HG03159 (cell line): ENCODE measurements around the gene EDEM2.
"Not testable (repeated sequence)": the region's sequence is repeated elsewhere in the genome, so short reads cannot be mapped to it uniquely, and the experiment has no call there.

ENCODE experiments used
- ATAC-seq: cut with Tn5 transposase; IDR thresholded peaks from one replicate; pipeline ENCODE4 v1.9.1; 2021; ENCODE audit warnings: mild to moderate bottlenecking, moderate library complexity; ENCODE audit not compliant: unreplicated experiment

The EDEM2 gene

DNA sequence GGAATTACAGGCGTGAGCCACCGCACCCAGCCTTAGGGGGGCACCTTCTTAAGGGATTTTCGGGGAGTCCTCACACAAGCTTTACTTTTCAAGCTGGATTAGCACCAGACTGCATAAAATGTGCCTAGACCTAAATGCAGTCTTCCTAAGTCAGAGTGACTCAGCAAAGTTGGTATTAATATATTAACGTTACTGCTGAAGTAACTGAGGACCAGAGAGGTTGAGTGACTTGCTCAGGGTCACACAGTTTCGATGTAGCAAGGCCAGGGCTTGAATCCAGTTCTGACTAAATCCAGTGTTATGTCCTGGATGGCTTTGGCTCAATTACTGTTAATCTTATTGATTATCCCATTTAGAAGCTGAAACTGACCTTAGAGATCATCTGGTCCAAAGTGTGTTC, 13.4 kb downstream of the EDEM2 start:
- ATAC-seq = no peak

DNA sequence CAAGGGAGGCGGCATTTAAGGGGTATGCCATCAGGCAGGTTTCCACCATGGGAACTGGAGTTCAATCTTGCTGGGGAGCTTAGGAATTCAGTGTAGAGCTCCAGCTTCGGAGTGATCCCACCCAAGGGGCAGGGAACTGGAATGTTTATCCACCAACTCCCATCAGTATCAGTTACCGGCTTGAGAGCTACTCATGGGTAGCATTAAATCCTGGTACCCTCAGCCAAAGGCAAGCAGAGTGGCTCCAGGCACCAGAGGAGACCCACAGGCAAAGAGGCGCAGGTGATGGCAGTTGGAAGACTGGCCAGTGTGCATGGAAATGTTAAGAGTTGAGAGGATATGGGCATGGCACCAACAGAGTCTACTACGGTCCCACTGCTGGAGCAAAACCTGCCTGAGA, 14.1 kb downstream of the EDEM2 start:
- ATAC-seq = no peak

DNA sequence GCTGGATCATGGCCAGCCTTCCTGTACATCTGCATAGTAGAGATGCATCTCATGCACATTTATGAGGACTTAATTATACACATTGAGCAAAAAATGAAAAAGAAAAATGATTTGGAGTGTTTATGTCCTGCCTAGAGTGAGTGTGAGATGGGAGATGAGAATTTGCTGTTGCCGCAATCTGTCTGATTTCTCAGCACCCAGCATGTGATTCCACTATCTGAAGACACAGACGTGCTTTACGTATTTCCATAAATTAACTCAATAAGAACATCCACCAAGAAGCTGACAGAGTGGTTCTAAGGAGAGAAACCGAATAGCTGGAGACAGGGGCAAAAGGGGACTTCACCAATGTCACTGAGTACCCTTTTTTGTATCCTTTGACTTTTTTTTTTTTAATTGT, 15.2 kb downstream of the EDEM2 start:
- no peak for ATAC-seq

DNA sequence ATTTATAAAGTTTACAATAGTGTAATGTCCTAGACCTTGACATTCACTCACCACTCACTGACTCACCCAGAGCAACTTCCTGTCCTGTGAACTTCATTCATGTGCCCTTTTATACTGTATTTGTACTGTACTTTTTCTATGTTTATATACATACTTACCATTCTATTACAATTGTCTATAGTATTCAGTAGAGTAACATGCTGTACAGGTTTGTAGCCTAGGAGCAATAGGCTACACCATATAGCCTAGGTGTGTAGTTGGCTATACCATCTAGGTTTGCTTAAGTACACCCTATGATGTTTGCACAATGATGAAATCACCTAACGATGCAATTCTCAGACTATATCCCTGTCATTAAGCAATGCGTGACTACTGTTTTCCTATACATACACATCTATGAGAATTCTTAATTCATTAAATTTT, 17.5 kb downstream of the EDEM2 start:
- no peak for ATAC-seq

DNA sequence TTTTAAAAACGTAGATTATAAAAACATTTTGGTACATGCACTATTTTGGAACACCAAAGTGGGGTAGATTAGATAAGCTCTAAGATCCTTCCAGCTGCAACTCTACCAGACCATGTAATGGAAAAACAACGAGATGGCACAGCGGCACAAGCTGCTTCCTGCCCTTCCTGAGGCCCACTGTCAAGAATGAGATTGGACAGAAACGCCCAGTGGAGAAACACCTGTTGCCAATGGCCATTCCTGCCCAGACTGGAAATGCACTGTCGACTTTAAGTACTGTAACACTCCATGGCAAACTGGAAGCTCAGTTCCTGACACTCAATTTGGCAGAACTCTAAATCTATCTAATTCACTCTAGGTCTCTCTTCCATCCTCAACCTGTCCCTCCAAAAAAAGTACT, 21.4 kb downstream of the EDEM2 start:
- ATAC-seq = no peak

DNA sequence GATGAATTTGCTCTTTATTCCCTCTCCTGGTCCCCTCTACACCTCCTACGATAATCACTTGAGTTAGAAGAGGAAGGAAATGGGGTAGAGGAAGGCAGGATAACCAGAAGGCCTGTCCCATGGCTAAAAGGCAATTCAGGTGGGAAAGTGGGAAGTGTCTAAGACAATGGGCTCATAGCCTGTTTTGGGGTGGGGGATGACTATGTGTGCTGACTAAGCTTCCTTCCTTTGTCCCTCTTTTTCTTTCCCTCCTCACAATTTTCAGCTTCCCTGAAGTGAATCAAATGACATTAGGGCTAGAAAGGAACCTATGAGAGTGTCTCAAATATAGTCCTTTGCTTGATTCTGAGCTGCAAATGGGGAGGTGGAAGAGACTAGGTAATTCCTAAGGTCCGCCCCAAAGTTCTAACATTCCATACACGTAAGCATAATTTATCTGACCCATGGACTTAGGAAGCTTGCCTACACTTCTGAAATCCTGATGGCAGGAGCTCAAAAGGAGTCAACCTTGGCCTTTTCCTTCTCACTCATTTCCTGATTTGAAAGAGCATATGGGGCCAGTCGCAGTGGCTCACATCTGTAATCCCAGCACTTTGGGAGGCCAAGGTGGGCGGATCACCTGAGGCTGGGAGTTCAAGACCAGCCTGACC, 24.3 kb downstream of the EDEM2 start:
- no peak for ATAC-seq

DNA sequence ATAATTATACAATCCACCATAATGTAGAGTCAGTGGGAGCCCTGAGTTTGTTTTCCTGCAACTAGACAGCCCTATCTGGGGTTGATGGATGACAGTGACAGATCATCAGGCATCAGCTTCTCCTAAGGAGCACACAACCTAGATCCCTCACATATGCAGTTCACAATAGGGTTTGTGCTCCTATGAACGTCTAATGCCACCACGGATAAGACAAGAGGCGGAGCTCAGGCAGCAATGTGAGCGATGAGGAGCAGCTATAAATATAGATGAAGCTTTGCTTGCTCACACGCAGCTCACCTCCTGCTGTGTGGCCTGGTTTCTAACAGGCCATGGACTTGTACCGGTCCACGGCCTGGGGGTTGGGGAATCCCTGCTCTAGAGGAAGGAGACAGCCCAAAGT, 25.9 kb downstream of the EDEM2 start:
- ATAC-seq = no peak

DNA sequence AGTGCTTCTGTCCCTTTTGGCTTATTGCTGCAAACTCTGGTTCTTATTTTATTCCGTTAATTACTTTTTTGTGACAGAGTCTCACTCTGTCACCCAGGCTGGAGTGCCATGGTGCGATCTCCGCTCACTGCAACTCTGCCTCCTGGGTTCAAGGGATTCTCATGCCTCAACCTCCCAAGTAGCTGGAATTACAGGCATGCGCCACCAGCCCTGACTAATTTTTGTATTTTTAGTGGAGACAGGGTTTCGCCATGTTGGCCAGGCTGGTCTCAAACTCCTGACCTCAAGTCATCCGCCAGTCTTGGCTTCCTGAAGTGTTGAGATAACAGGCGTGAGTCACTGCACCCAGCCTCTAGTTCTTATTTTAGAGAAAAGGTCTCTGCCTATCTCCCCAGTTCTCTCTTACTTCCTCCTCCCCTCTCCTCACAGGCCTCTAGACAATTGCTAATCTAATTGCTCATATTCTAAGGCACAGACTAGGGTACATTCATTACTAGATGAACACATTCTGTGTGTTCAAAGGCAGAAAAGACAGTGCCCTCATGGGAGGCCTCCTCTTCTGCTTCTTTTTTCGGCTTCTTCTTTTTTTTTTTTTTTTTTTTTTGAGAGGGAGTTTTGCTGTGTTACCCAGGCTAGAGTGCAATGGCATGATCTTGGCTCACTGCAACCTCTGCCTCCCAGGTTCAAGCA, 27.0 kb downstream of the EDEM2 start:
- ATAC-seq = no peak

DNA sequence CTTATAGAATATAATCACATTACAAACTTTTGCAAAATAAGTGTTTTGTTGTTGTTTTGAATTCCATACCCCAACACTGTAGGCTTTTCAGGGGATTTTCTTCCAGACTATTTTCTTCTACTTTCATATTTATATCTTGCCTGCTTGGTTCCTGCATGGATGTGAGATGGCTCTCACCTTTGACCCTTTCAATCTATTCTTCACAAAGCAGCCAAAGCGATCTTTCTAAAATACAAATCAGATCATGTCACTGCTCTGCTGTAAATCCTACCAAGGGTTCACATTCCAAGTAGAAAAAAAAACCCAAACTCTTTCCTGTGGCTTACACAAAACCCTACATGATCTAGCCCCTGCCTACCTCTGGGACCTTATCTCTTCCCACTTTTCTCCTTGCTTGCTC, 29.5 kb downstream of the EDEM2 start:
- no peak for ATAC-seq

DNA sequence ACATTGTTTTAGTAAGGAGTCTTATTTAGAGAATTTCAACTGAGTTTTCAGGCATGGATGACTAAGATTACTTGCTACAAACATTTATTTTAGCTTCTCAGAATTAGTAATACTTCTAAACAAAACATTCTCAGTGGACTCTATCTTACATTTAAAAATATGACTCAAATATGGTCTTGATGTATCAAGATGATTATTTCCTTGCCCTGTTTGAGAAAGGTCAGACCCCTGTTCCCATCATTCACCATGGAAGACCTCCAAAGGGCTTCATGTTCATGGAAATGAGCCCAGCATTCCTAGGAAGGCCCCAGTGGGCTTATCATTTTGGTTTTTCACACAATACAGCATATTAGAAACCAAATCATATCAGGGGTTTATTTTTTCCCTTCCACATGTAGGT, 29.9 kb downstream of the EDEM2 start:
- no peak for ATAC-seq

DNA sequence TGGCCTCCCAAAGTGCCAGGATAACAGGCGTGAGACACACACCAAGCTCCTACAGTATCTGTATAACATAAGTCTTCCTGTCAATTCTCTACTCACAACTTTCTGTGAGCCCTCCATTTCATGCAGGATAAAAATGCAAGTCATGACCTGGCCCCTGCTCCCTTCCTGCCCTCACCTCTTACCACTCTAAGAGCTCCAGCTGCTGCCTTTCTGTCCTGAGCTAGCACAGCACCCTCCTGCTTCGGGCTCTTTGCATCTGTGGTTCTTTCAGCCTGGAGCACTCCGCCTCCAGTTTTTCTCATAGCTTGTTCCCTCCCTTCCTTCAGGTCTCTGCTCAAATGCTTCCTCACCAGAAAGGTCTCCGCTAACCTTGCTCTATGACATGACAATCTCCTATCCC, 30.9 kb downstream of the EDEM2 start:
- ATAC-seq = no peak

DNA sequence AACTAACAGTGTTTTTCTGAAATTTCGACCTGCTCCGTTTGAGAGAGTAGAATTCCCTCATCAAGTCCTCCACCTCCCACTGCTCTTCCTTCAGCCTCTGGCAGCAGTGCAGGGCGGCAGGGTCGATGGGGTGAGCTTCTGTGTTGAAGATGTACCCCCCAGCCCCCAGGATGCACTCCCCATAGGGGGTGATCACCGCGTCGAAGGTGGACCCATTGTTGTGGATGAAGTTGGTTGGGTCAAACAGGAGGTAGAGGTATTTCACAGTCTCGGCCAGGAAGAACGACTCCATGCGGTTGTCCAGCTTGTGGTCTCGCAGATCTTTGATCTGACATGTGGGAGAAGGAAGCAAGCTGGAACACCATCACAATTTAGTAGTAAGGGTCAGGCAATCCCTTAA, 31.5 kb downstream of the EDEM2 start:
- ATAC-seq = no peak

DNA sequence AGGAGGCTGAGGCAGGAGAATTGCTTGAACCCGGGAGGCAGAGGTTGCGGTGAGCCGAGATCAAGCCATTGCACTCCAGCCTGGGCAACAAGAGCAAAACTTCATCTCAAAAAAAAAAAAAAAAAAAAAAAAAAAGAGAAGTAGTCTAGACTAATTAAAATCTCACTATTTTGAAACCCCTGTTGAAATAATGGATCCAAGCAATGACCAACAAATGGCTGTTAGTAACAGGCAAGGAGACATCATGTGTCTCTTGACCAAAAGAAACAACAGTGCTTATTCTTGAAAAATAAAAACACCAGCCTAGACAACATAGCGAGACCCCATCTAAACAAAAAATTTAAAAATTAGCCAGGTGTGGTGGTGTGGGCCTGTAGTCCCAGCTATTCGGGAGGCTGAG, 34.9 kb downstream of the EDEM2 start:
- ATAC-seq = not testable (repeated sequence)

DNA sequence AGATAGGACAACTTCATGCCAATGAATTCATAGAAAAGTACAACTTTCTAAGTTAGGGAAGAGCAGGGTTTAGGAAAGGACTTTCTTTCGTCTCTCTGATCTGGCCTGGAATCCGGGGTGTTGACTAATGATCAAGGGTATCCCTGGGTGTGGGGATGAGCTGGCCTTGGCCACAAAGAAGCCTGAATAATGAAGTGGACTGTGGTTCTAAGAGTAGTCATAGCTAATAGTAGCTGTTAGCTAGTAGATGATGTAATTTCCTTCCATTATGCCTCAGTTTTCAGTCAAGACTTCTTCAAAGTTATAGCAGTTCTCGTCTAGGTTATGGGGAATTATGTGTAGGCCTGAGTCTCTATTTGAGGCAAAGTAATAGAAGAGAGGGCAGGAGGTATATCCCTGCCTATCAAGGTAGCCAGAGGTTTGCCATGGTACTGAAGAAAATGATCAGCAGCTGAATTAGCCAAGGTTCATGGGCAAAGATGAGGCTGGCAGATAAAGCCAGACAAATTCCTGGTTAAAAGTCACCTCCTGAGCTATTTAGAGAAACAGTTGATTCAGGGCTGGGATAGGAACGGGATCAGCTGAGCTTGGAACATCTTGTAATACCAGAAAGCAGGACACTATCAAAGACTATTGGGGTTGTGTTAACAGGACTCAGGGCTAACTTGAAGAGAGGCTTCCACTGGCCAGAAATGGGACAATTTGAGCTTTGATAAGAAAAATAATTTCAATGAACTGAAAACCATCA, 35.8 kb downstream of the EDEM2 start:
- ATAC-seq = no peak

DNA sequence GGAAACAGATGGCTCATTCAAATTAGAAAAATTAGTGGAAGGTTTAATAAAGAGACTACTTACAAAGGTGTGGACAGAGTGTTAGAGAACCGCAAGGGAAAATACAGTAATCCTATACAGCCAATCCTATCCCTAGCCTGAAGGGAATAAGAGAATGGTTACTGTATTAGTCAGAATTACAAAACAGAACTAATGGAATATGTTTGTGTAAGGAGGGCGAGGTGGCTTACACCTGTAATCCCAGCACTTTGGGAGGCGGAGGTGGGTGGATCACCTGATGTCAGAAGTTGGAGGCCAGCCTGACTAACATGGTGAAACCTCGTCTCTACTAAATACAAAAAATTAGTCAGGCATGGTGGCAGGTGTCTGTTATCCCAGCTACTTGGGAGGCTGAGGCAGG, 38.2 kb downstream of the EDEM2 start:
- ATAC-seq = no peak

DNA sequence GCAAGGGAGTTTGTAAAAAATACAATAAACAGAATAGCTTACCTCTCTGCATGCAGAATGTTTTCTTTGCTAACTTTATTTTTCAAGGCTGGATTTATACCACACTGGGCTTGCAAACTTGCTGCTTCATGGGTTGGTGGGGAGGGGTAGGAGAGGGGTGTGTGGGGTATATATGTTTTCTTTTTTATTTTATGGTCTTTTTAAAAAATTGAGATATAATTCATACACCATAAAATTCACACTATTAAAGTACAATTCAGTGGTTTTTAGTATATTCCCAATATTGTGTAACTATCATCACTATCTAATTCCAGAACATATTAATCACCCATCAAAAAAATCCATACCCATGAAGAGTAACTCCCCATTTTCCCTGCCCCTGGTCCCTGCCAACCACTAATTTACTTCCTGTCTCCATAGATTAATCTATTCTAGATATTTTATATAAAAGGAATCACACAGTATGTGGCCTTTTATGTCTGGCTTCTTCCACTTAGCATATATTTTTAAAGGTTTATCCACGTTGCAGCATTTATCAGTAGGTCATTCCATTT, 40.2 kb downstream of the EDEM2 start:
- no peak for ATAC-seq

DNA sequence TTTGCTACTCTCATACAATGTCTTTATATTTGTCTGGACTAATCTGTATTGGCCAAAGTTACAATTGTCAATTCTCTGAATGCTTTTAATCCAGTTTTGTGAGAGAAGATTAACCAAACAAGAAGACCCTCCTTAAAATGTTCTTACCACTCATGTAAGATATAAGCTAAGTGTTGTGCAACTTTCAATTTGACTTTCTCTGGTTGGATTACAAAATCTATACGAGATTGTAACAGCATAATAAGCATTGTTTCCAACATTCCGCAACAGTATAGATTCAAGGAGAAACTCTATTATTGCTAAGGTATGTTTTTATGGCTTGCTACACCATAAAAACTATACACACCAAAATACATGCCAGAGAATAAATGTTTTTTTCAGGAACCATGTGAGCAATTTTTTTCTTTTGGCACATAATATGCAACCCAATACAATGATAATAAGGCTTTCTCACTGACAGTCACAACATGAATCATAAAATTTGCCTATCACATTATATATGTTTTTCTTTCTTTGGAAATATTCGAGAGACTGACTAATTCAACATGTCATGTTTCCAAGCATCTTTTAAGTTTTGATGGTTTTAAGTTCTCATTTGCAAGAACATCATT, 42.3 kb downstream of the EDEM2 start:
- ATAC-seq = no peak

DNA sequence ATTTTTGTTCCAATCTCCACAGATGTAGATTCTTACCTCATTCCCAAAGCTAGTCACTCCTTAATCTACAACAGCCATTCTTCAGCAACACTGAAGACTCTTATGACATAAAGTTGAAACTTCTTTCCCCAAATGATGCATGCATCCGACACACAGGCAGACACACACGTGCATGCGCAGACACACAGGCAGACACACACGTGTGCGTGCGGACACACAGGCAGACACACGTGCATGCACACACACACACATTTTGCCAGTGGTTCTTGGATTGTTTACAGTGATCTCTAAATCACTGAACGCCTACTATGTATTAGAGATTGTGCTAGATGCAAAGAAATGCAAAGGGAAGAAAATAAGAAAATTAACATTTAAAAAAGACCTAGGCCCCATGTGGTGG, 45.5 kb downstream of the EDEM2 start:
- no peak for ATAC-seq

DNA sequence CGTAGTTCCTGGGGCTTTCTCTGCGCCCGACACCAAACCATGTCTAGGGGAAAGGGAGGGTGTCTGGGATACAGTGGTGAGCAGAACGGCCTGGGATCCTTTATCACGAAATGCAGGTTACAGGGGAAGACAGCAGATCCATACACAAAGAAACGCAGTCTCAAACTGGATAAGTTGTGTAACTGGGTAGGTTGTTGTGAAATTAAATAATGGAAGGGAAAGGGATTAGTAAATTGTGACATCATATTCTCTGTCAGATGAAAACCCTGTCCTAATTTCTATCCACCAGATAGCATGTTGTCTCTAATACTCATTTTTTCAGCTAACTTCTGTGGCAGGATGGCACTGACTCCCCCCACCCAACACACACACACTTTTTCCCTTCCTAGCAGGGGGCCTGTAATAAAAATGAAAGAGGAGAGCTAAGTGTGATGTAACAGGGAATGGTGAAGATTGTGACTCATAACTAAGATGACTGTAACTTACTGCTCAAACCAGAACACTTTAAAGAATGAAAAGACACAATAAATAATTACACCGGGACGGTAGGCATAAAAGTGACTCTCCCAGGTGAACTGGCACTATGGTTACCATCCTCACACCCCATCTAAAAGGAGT, 53.8 kb downstream of the EDEM2 start:
- ATAC-seq = no peak

DNA sequence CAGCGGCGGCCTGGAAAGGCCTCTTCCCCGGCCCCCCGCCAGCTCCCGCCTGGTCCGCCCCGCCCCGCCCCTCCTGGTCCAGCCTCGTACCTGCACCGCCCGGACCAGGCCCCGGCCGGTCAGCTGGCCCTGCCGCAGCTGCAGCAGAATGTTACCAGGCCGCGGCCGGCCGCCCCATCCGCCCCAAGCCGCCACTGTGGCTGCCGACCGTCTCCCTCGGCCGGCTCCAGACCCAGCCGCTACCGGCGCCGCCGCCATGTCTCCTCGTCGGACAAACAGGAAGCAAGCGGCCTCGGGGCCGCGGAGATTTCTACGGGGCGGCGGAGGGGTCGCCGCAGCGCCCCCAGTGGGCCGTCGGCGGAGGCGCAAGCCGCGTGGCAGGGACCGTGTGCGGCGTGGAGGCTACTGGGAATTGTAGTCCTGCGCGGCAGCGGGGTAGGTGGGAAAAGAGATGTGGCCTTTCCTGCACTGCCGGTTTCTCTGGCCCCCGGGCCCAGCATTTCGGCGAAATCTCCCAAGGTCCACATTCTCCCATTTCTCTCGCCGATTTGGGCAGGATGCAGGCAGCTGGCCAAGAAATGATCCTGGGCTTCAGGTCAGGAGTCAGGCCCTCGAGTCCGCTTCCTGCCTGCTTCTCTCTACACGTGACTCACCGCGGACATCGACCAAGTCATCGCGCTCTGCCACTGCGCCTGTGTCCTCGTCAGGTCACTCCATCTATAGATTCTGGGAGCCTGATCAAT, 54.4 kb downstream of the EDEM2 start, which contains the start of gene TRPC4AP:
TSS of gene TRPC4AP (minus strand) at position 284 of the 743 bp plus-strand sequence. CDS start at position 258, 26 bp downstream.
- ATAC-seq = peak; percentile 91
